COR-L47 (cell line): ENCODE results near the gene C10orf62.
"Not testable (repeated sequence)": the region's sequence is repeated elsewhere in the genome, so short reads cannot be mapped to it uniquely, and the experiment has no call there.

ENCODE experiments used
- DNase-seq: peaks from one replicate; lab custom pipeline; 2025; lab: John Stamatoyannopoulos, UW

C10orf62 gene

GRCh38 chr10:97629289-97629688 is 39.8 kb downstream of the C10orf62 start:
- no peak for DNase-seq

- no peak for DNase-seq
Measured at GRCh38 chr10:97631098-97631497, 41.6 kb downstream of the C10orf62 start.

- DNase-seq: peak; percentile 81
Measured at GRCh38 chr10:97632949-97633884, 43.7 kb downstream of the C10orf62 start, which contains the start of gene MORN4. MORN4 (minus strand) TSS chr10:97633500; CDS start chr10:97619653, 13,847 bp downstream.

- no peak for DNase-seq
Measured at GRCh38 chr10:97633921-97634320, 44.4 kb downstream of the C10orf62 start.

- no peak for DNase-seq
Measured at GRCh38 chr10:97635577-97635976, 46.1 kb downstream of the C10orf62 start.

GRCh38 chr10:97639090-97639489 is 49.6 kb downstream of the C10orf62 start:
- not testable (repeated sequence) for DNase-seq

- DNase-seq: peak; percentile 93
Measured at GRCh38 chr10:97640174-97640867, 50.8 kb downstream of the C10orf62 start, which contains the start of gene PI4K2A. PI4K2A (plus strand) TSS chr10:97640671; CDS start chr10:97640743, 72 bp downstream.
